NCI-H146 treated with DMSO at 0.1 percent for 48 hours (cell line): ENCODE measurements around the gene SH3TC2.

Experiments
- DNase-seq: peaks from one replicate; lab custom pipeline; 2025; ENCODE audit not compliant: unreplicated experiment; lab: John Stamatoyannopoulos, UW

Gene SH3TC2

DNA sequence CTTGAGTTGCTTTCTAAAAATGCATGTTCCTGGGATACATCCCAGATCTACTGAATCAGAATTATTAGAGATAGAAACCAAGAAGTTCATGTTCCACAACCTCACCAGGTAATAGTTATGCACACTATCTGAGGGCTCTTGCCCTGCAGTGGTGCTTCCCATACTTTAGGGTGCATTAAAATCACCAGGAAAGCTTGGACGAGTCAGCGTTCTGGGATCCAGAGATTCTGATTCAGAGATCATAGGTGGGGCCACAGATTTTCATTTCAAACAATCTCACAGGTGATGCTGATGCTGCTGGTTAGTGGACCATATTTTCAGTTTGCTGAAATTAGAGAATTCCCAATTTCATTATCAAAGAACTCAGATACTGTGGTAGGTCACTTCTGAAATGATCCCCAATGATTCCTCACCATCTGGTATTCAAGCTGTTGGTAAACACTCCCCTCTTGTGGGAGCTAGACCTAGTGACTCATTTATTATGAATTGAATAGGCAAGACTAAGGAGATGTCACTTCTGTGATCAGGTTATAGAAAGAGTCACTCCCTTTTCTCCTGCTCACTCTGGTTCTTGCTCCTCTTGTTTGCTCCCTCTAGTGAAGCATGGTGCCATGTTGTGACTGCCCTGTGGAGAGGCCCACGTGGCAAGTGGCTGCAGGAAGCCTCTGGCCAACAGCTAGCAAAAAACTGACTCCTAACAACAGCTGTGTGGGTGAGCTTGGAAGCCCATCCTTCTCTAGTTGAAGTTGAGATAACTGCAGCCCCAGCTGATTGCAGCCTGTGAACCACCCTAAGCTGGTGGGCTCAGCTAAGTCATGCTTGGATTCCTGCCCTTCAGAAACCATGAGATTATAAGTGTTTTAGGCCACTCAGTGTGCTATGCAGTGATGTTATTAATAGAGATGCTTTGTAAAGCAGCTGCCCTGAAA lies 59.8 kb downstream of the SH3TC2 start:
- no peak for DNase-seq

DNA sequence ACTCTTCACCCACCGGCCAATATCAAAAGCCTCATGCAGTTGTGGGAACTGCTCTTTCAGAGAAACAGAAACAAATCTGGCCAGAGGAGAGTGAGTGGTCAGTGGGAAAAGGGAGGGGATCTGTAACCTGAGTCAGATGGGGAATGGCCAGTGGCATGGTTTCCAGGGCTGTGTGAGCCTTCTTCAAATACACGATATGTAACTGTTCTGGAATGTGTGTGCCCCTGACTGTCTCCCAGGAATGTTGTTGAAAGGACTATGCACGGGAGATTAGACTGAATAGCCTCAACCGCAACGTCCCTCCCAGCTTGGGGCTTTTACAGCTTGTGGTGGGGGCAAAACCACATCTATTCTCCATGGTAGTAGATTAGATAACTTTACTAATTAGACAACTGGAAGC lies 60.8 kb downstream of the SH3TC2 start:
- no peak for DNase-seq

DNA sequence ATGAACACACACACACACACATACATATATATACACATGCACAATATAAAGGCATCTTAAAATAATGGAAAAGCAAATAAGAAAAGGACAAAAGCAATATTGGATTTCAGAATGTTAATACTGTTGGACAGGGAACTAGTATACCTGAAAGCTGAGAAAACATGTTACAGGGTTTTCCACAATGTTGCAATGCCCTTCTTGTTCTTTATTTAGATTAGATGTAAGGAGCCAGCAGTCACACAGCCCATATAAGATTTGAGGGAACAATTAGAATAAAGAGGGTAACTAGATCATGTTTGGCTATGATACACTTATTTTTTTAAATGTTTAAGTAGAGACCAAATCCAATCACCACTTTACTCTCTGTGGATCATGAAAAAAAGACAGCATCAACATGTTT lies 61.7 kb downstream of the SH3TC2 start:
- no peak for DNase-seq

DNA sequence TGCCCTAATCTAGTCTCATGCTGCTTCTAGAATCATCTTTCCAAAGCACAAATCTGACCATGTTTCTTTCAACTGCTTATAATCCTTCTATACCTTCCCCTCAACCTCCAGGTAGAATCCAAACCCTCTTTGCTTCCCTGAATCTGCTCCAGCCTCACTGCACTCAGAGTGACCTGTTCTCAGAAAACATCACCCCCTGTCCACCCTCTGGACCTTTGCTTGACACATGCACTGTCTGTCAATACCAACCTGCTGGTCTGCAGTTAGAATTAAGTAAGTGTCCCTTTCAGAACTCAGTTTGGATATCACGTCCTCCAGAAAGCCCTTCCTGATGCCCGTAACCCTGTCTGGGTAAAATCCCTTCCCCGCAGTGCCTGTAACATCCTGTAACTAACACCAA lies 63.1 kb downstream of the SH3TC2 start:
- DNase-seq = no peak

DNA sequence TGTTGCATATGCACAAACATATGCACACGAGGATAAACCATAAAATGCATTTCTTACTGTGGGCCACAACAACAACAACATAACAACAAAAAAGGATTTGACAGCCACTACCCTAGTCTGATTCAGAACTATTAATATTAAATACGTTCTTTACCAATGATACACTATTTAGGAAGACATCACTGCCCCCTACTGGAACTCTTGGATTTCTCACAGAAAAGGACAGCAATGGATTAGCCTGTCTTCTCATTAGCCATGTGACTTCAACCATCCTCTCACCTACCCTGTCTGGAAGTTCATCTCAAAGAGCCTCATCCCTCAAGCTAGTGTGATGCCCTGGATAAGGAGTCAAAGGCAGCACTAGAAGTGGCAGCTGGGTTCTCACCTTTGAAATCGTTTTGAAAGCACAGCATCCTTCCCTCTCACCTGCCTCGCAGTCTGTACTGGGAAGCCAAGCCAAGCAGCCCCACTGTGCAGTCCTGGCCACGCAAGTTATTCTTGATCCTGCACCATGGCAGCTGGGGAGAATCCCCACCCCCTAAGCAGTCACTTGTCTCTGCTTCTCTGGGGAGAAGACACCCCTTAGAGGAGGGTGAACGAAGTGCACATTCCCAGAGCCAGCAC lies 64.6 kb downstream of the SH3TC2 start:
- DNase-seq = no peak

DNA sequence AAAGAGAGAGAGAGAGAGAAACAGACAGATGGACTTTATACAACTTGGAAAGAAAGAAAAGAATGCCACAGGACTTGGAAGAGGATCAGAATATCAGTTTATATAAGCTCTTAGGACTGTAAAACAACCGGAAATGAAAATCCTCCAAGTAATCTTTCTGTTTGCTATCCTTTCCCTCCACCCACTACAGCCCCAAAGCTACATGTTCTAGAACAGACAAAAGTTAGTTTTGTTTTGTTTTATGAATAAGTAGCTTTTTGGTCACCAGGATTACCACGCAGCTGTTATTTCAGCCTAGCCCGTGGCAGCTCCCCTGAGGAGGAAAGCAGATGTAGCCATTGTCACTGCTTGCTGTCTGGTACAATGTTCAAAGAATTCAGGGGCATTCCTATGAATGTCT lies 66.6 kb downstream of the SH3TC2 start:
- no peak for DNase-seq

DNA sequence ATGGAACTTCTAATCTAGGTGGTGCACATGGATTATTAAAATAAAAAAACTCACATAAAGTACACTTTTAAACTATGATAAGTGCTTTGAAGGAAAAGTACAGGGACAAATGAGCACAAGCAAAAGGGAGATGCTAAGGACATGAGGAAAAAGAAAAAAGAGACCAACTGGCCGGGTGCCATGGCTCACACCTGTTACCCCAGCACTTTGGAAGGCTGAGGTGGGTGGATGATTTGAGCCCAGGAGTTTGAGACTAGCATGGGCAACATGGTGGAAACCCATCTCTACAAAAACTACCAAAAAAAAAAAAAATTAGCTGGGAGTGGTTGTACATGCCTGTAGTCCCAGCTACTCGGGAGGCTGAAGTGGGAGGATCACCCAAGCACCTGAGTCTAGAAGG lies 67.1 kb downstream of the SH3TC2 start:
- no peak for DNase-seq

DNA sequence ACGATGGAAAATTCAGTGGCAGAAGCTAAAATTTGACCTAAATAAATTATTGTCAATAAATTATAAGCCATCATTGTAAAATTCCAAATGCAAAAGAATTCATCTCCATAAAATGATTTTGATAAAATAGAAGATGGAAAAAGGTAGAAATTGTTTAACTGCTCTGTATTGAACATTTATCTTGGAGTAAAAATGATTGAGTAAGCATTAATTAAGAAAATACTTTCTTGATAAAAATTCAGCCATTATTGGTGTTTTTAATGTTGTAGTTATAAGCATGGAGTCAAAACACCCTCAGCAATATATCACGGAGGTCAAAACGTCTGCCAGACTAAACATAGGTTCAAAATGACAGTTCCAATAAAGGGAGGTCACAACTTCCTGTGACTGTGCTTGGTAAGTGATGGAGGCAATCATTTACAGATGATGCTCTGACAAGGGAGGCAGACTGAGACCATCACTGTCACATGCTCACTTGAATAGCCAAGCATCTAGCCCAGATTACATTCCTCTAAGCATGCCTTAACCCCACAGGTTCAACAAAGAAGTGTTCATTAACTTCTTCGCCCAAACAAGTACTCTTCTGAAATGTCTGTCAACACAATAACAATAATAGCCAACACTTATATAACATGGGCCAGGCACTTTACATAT lies 69.5 kb downstream of the SH3TC2 start:
- DNase-seq = no peak

DNA sequence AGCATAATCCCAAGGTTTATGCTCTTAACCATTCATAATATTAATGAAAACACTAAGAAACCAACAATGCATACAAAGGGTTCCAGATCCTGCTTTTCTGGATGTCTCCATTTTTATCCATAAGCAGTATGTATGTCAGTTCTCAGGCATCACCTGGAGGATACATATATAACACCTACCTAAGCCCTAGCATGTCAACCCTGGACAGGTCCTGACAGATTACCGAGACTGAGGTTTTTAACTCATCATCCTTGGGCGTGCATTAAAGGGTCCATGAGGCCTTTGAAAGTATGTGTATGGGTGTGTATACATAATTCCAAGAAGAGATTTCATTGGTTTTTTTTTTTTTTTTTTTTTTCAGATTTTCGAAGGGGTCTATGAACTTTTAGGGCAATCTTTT lies 70.6 kb downstream of the SH3TC2 start:
- DNase-seq = no peak

DNA sequence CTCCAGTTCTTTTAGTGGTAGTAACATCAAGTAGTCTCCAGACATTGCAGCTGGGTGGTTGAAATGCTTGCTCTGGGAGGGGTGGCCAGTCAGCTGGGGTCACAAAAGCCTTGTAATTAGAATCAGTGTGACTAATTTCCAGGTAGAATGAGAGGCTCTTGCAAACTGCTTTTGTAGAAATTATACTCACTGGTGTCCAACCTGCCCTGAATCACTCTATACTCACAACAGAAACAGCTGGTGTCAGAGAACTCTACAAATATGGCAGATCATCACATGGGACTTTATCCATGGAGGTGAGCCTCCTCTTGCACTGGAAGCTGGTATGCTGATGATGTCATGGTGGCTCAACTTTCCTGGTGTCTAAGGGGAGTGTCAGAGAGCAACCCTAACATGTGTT lies 71.3 kb downstream of the SH3TC2 start:
- DNase-seq = no peak

DNA sequence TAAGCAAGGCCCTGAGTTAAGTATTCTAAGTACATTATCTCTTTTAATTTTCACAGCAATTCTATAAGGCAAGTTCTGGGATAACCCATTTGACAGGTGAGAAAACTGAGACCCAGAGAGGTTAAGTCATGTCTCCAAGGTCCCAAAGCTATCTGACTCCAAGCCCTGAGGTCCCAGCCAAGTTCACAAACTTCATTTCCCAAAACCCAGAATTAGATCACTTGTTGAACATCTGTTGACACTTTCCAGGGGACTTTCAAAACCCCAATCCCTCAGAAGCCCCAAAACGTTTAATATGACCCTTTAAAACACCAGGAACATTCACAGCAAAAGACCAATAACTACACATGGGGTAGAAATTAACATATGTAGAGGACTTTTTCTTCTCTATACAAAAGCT lies 72.0 kb downstream of the SH3TC2 start:
- no peak for DNase-seq

DNA sequence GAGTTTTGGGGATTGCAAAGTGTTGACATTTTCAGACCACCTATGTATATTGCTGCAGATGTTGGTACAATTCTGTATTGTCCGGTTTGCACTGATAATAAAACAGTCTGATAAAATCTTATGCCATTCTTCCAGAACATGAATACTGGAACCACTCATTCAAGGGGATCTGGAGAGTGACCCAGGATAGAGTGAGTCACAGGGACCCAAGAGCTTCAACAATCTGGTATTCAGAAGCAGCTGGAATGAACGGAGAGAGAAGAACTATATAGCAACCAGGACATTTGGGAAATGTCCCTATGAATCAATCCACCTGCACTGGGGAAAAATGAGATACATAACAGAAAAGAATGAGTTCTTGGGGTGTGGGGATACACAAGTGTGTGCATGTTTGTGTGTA lies 73.3 kb downstream of the SH3TC2 start:
- no peak for DNase-seq

DNA sequence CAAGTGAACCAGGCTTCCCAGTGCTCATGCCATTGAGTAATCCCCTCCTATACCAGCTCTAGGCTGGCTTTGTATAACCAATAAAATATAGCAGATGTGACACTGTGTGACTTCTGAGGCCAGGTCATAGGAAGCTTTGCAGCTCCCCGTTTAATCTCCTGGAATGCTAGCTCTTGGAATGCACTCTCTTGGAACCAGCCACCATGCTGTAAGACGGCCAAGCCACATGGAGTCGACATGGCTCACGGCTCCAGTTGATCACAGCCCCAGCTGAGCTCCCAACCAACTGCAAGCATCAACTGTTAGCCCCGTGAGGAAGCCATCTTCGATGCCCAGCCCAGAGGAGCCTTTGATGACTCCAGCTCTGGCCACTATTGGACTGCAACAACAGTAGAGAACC lies 74.5 kb downstream of the SH3TC2 start:
- DNase-seq = no peak

DNA sequence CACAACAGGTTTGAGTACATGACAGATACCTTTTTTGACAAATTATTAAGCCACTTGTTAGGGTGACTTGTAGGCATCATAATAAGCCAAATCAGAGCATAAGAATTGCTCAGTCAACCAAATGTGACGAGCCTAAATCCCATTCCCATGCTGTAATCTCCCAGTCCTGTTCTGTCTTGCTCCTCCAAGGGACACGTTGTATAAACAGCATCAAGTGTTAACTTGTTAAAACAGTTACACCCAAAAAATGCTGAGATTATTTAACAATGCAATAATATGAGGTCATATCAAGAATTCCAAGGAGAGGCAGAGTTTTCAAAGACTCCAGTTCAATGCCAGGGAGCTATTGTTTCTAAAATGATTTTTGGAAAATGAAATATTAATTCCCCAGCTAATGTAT lies 76.2 kb downstream of the SH3TC2 start:
- no peak for DNase-seq

DNA sequence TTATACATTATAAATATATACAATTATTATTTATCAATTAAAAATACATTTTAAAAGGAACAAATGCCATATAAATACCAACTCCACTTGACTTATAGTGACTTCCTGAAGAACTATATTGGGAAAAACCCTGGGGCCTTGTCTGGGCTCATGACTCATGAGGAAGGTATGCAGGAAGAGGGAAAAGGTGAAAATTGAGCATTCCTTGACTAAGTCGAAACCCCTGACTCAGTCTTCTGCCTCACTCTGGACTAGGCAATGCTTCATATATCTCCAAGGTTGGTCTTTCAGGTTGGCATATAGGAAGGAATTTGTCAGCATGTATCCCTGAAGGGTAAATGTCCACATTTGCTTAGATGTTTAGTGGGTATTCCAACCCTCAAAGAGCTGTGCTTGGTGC lies 78.5 kb downstream of the SH3TC2 start:
- no peak for DNase-seq

DNA sequence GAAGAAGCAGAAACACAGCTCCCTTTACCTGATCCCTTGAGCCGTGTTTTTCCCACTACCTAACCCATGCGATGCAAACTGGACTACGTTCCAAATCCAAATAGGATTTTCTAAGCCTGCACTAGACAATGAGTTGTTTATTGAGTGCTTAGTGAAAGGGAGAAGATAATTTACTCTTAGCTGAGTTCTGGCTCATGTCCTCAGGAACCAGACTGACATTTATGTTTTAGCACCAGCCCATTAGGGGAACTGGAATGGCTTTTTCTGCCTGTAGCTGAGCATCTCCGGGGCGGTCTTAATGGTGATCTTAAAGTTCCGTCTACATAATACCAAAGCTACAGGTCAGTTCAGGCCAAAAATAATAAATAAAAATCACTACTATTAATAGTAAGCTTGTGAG lies 81.5 kb downstream of the SH3TC2 start:
- DNase-seq = no peak

DNA sequence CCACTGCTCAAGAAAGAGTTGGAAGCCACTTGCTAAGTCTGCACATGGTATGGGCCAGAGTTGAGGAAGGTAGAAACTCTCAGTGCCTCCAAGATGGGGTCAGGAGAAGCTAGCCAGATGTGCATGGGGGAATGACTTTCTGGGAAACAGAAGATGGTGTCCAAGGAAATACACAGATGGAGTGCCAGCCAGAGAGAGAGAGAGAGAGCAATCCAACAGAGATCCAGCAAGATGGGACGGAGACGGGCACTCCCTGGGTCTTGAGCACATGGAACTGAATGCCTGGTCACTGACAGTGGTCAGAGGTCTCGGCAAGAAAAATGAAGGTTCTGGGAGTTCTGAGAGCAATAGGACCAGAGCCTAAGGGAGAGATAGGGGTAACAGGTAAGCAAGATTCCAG lies 82.1 kb downstream of the SH3TC2 start:
- no peak for DNase-seq

DNA sequence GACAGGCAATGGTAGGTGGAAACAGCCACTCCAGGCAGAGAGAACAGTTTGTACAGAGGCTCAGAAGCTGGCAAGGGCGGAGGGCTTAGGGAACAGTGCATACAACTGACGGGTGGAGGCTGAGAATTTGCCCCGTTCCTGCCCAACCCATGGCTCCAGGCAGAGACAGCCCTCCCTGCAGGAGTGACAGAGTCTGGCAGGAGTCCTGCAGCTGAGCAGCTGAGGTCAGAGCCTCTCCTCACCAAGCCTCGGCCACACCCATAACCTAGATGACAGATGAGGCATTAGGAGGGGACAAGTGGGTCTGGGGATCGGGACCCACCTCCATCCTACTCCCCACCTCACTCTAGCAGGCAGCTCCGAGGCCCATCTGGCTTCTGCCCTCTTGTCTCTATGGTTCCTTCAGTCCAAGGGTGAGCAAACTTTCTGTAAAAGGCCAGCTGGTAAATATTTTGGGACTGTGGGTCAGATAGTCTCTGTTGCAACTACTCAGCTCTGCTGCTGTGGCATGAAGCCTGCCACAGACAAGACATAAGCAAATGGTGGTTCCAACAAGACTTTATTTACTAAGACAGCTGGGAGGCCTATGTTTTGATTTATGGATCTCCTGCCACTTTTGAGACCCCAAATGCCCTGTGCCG lies 83.7 kb downstream of the SH3TC2 start:
- no peak for DNase-seq

DNA sequence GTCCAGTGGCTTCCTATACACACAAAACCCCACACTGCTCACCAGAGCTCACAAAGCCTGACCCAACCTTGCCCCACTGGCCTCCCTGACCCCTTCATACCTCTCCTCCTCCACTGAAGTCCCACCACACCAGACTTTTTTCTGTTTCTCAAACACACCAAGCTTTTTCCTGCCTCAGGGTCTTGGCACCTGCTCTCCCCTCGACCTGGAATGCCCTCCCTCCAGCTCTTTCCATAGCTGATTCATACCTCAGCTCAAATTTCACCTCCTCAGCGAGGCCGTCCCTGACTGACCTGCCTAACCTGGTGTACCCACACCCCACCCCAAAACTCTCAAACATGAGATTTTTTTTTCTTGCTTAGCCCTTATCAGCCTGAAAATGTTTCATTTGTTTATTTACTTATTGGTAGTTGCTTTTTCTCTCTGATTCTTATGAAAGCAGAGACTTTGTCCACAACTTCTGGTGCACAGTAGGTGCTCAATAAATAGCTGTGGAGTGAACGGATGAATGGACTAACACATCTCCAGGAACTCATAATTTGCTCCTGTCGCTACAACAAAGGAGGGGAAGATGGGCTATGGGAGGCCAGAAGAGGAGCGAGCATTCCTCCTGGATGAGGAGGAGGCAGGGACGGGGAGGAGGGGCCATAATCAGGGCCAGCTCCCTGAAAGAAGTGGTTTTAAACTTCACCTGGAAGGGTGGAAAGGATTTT lies 84.3 kb downstream of the SH3TC2 start:
- DNase-seq = no peak

DNA sequence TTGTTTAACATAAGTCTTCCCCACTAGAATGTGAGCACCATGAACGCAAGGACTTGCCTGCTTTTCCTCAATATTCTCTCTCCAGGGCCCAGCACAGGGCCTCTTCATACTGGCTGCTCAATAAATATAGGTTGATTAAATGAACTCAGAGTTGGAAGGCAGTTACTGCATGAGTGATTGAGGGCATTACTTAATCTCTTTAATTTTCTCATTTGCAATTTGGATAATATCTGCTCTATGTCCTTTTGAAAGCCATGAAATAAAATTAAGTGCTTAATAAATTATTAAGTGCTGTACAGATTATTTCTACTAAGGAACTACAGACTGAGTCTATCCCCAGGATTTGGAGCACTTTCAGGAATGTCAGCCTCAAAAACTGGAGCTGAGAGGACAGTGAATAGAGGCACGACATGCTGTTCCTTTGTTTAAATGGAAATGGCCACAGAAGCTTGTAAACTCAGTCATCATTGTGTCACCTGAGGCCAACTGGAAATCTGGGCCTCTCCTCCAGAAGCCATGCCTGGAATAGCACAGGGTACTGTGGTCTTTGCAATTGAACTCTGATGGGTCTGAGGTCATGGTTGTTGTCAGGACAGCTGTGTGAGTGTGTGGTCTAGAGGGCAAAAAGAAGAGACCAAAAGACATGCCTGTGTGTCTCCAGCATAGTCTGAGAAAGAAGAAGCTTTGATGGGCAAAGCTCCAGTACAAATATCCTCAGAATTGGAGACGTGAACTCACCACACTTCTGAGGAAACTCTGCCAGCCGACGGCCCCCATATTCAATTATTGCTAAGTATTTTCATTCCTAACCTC lies 86.1 kb downstream of the SH3TC2 start:
- no peak for DNase-seq
